Activated CD8-positive, alpha-beta memory T cell treated with anti-CD3 and anti-CD28 coated beads for 1 hour (primary cell): Measurements from ENCODE around the gene CTSW.
"Not testable (repeated sequence)": the region's sequence is repeated elsewhere in the genome, so short reads cannot be mapped to it uniquely, and the experiment has no call there.

ENCODE experiments used
- DNase-seq, 2 donors: peaks; one replicate each; pipeline ENCODE4 v3.0.0-alpha.2; 2020; ENCODE audit warnings: low read depth in 1 of 2; ENCODE audit errors: extremely low read depth in 1 of 2

Gene CTSW, protein sequence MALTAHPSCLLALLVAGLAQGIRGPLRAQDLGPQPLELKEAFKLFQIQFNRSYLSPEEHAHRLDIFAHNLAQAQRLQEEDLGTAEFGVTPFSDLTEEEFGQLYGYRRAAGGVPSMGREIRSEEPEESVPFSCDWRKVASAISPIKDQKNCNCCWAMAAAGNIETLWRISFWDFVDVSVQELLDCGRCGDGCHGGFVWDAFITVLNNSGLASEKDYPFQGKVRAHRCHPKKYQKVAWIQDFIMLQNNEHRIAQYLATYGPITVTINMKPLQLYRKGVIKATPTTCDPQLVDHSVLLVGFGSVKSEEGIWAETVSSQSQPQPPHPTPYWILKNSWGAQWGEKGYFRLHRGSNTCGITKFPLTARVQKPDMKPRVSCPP

DNA sequence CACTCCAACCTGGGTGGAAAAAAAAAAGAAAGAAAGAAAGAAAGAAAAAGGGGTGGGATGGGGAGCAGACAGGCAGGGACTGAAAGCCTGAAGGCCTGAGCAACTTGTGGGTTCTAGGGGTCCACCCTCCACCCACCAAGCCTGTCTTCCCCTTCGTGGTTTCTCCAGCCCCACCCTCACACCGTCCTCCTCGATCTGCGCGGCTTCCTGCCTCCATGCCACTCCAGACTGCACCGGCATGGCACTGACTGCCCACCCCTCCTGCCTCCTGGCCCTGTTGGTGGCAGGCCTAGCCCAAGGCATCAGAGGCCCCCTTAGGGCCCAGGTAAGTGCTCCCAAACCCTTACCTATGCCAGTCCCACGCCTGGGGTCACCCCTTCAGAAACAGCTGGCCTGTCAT lies at the start of gene CTSW:
TSS of gene CTSW (plus strand) at position 221 of the 400 bp plus-strand sequence. CDS start at position 239, 18 bp downstream.
- DNase-seq, result no peak

DNA sequence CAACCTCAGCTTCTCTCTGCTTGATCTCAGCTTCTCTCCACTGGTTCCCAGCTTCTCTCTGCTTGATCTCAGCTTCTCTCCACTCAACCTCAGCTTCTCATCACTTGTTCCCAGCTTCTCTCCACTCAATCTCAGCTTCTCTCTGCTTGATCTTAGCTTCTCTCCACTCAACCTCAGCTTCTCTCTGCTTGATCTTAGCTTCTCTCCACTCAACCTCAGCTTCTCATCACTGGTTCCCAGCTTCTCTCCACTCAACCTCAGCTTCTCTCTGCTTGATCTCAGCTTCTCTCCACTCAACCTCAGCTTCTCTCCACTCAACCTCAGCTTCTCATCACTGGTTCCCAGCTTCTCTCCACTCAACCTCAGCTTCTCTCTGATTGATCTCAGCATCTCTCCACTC lies 47.4 kb upstream of the CTSW start:
- not testable (repeated sequence) for DNase-seq

DNA sequence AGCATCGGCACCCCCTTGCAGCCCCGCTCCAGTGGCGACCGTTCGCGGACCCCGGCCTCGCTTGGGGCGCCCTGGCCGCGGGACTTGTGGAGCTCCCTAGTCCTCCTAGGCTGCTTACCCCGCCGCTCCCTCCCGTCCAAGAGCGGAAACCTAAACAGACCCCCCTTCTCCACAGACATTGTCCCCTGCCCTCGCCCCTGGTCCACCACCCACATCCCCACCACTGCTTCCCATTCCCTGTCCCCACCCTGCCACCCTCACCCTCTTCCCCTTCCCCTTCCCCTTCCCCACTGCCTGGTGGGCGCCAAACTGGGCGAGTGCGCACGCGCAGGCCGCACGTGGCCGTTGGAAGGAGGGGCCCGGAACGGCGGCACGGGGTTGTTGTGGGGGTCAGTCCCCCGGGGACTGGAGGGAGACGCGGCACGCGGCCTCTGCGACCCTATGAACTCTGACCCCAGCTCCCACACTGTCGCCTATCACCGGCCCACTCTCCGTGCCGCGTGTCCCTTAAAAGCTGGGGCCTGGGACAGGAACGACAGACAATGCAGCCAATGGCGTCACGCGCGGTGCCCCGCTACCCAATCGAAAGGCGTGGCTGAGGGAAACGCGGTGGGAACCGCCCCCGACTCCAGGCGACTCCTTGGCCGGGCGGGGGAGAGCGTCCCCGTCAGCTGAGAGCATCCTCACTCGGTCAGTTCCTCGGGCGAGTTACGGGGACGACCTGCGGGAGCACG lies 46.2 kb upstream of the CTSW start, which contains the start of gene SNX32:
TSS of gene SNX32 (plus strand) at position 667 of the 734 bp plus-strand sequence. CDS start 103 bp downstream, outside the sequence.
- peak; percentile 82 to 90 for DNase-seq

DNA sequence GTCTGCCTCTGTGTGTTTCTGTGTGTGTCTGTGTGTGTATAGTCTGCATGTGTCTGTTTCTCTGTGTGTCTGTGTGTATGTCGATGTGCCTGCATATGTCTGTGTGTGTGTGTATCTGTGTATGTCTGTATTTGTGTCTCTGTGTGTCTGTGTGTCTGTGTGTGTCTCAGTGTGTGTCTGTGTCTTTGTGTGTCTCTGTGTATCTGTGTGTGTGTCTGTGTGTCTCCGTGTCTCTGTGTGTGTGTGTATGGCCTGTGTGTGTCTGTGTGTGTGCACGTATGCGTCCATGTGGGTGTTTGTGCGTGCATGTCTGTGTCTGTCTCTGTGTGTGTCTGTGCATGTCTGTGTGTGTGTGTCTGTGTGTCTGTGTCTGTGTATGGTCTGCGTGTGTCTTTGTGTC lies 45.4 kb upstream of the CTSW start:
- DNase-seq, result no peak

DNA sequence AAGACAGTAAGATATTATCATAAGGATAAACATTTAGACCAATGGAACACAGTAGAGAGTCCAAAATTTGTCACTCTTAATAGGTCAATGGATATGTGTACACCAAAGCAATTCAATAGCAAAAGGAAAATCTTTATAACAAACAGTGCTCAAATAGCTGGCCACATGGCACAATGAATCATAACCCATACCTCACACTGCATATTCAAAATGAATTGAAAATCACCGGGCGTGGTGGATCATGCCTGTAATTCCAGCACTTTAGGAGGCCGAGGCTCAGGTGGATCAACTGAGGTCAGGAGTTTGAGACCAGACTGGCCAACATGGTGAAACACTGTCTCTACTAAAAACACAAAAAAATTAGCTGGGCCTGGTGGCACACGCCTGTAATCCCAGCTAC lies 37.5 kb upstream of the CTSW start:
- no peak for DNase-seq

DNA sequence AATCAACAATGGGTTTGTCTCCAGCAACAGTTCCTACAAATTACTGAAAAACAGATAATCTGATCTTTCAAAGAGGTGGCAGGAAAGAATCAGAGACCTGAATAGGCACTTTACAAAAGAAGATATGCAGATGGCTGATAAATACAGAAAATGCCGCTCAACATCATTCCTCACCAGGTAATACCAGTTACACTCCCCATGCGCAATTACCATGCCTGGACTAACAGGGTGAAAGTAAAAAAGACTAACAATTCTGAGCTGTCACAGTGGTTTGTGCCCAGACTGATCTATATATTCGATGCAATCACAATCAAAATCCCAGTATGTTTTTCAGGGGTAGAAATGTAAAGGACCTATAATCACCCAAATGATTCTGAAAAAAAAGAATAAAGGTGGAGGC lies 35.8 kb upstream of the CTSW start:
- DNase-seq, result no peak

DNA sequence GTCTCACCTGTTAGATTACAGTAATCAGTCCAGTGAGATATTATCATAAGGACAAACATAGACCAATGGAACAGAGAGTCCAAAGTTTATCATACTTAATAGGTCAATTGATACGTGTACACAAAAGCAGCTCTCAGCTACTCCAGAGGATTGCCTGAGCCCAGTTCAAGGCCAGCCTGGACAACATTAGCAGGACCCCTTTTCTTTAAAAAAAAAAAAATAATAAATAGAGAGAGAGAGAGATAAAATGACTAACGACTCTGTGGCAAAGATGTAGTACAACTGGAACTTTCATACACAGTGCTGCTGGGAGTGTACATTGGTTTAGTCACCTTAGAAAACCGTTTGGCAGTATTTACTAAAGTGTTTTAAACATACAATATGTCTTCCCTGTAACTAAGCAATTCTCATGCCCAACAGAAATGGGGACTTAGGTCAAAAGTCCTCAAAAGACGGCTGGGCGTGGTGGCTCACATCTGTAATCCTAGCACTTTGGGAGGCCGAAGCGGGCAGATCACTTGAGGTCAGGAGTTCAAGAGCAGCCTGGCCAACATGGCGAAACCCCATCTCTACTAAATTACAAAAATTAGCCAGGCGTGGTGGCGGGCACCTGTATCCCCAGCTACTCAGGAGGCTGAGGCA lies 35.3 kb upstream of the CTSW start:
- DNase-seq, result no peak

DNA sequence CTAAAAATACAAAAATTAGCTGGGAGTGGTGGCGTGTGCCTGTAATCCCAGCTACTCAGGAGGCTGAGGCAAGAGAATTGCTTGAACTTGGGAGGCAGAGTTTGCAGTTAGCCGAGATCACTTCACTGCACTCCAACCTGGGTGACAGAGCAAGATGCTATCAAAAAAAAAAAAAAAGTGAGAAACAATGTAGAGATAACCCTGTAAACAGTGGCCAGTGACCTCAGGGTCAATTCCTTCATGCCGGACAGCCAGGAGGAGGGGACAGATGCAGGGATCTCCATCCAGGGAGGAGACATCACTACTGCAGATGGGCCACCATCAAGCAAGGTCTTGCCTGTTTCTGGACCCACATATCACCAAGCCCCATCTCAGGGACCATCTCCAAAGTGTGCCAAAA lies 31.9 kb upstream of the CTSW start:
- no peak for DNase-seq

DNA sequence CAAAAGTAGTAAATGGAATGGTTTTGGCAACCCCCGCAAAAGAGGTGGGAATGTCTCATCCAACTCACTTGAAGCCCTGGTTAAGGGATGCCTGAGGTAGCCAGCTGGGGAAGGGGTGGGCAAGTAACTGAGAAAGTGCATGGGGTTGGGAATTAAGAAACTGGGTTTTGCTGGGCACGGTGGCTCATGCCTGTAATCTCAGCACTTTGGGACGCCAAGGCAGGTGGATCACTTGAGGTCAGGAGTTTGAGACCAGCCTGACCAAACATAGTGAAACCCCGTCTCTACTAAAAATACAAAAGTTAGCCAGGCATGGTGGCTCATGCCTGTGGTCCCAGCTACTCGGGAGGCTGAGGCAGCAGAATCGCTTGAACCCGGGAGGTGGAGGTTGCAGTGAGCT lies 30.9 kb upstream of the CTSW start:
- DNase-seq, result not testable (repeated sequence)

DNA sequence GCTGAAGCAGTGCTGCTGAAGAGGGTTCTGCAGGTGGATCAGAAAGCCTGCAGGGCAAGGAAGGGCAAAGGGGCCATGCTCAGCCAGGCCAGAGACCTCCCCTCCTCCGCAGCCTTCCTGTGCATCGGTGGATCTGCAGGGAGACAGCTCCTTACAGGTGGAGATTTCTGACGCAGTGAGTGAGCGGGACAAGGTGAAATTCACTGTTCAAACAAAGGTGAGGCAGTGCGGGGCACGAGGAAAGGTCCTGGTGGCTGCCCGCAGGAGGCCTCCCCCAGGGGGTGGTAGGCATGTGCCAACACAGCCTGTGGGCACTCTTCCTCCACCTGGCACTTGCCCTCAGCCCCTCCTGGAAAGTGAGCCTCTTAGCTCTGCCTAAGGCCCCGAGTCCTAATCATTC lies 30.3 kb upstream of the CTSW start:
- DNase-seq, result no peak

DNA sequence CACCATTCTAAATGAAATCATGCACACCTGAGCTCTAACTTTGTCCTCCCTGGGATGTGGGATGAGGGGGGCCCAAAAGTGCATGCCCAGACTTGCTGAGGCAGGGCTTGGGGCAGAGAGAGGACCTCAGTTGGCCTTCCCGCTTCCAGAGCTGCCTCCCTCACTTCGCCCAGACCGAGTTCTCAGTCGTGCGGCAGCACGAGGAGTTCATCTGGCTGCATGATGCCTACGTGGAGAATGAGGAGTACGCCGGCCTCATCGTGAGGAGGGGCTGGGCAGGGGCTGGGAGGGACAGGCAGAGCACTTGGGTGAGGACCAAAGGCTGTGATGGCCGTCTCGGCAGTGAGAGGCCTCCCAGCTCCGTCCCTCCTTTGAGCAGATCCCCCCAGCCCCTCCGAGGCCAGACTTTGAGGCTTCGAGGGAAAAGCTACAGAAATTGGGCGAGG lies 29.8 kb upstream of the CTSW start:
- no peak for DNase-seq

DNA sequence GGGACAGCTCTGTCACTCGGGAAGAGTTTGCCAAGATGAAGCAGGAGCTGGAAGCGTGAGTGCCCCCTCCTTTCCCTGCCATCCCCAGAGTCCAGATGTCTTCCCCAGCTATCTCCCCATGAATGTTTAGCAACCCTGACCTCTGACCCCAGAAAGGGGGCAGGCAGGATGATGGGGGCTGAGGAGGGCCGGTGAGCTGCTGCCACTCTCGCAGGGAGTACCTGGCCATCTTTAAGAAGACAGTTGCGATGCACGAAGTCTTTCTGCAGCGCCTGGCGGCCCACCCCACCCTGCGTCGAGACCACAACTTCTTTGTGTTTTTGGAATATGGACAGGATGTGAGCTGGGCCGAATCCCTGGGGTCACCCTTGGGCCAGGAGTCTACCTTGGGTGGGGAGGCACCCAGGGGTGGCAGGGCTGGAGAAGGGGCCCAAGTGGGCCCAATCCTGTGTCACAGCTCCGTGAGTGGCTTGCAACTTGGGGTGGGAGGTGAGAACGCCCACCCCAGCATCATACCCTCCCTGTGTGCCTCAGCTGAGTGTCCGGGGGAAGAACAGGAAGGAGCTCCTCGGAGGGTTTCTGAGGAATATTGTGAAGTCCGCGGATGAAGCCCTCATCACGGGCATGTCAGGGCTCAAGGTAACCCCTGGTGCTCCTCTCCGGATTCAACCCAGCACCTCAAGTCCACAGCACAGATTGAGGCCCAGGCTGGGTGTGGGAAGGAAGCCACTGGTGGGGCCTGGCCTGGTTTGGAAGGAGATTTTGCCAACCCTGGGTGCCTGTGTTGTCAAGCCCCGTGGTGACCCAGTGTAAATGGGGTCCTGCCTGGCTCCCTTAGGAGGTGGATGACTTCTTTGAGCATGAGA lies 29.2 kb upstream of the CTSW start:
- no peak for DNase-seq

DNA sequence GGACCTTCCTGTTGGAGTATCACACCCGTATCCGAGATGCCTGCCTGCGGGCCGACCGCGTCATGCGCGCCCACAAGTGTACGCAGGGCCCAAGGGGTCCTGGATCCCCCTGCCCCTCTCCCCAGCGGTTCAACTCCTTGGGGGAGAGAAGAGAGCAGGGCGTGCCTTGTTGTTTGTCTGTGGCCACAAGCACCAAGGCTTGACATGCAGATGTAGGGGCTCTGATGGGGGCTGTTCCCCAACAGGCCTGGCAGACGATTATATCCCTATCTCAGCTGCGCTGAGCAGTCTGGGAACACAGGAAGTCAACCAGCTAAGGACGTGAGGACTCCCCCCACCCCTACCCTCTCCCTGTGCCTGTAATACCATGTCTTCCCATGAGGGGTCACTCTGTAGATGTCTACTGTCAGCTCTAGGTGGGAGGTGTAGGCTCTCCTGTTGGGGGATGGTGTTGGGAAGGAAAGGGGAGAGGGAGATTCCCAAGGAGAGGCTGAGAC lies 28.5 kb upstream of the CTSW start:
- DNase-seq, result no peak

DNA sequence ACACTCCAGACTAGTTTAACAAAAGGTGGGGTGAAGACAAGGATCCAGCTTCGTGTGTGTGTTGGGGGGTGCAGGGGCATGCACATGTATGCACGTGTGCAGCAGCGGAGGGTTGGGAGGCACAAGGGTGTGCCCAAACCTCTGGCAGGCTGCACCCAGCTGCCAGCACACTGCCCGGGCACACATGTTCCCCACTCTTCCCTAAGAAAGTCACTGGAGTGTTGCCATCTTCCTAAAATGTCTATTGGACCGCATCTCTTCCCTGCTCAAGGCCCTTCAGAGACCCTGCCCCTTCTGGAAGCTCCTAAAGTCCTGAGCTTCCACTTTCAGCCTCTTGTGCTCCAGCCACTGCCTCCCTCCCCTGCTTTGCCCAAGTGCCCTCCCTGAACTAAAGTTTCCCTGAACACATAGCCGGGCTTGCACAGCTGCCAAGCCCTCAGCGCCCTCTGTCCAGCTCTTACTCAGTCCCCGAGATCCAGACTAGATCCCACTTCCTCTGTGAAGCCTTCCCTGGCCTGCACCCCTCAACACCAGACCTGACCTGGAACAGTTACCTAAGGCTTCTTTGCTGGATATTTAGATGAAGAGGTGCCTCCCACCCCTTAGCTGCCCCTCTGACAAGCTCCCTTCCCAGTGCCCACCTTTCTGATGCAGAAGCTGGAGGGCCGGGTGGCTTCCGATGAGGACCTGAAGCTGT lies 27.7 kb upstream of the CTSW start:
- DNase-seq, result no peak

DNA sequence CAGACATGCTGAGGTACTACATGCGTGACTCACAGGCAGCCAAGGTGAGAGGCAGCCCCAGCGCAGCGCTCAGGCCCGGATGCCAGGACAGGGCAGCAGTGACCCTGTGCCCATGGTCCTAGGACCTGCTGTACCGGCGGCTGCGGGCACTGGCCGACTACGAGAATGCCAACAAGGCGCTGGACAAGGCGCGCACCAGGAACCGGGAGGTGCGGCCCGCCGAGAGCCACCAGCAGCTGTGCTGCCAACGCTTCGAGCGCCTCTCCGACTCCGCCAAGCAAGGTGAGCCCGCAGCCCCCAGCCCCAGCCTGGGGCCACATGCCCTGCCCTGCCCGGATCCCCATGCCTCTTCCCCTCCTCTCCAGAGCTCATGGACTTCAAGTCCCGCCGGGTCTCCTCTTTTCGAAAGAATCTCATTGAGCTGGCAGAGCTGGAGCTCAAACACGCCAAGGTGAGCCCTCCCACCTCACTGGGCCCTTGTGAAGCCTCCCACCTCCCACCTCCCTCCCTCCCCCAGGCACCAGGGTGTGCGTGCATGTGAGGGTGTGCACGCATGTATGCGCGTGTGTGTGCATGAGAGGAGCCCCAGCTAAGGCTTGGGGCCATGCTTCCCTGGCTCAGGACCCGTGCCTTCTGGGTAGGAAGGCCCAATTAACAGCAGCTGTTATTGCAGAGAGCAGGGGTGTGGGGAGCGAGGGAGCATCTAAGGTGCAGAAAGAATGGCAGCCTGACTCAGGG lies 27.0 kb upstream of the CTSW start:
- DNase-seq, result no peak

DNA sequence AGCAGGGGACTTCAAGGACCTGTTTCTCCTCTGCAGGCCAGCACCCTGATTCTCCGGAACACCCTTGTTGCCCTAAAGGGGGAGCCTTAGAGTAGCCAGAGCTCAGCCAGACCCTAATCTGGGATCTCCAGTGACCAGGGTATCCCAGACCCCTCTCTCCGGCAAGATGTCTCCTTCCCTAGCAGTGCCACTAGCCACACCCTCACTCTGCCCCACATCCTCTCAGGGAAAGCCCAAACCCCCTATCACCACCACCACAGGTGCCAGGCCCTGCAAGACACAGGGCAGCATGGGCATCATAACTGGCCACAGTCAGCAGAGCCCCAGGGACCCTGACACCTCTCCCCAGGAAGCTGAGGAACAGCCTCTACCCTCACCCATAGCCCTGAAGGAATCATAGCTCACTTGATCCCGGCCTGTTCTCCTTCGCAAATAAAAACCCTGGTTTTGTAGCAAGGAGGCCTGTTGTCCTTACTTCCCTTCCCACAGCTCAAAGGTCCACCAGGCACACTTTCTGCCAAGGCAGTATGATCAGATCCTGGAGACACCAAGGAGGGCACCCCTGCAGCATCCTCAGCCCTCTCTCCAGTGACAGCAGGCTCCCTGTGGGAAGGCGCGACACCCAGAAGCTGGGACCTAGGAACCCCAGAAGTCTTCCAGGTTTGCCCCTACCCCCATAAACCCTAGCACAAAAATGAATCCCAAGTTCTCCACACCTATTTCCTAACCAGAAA lies 26.2 kb upstream of the CTSW start:
- no peak for DNase-seq

DNA sequence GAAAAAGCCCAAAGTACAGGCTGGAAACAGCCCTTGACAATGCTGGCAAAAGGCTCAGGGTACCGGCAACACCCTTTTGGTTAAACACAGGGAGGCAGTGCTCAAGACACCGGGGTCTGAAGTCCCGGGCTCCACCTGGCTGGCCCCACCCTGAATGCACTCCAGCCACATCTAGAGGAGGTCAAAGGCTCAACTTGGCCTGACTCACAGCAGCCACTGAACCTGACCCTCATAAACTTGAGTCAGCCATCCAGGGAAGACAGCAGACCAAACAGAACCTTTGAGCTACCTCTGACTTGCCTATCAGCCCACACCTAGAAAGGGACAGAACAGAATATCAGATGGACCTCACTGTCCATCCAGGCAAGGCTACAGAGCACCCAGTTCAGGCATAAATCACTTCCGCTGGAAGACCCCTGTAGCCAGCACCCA lies 25.5 kb upstream of the CTSW start:
- no peak for DNase-seq
